ENCODE measurements around the gene HOXC6. TPM values are rescaled to one million over a fixed set of nuclear protein-coding genes. Genes with fewer than 3 reads are reported as not detected.

Gene HOXC6
- total and polyA plus RNA-seq, 2 of the 13 experiments (the other 11 are each of a cell fraction or from before 2014, with no cell fraction given) = not detected

DNA sequence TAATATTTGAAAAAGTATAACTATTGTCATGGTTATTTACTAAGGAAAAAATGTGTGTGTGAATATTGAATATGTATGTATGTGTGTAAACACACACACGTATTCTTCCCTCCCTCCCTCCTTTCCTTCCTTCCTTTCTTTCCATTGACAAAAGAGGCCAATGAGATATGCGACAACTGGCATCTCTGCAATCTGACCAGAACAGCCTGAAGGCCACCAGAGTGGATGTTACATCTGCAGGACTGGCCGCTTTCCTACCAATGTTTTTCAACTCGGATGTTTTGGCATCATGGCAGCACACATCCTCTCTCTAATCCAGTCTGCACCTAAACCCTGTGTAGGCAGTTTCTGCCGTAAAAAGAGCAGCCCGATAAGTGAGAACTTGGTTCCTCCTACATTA lies 46.1 kb downstream of the HOXC6 start:
- peaks cover 1 to 9% of the 10 kb centered on the region in 2 experiments; a peak in 3 of 5 replicates for H3K27me3 ChIP-seq (ENCODE audit: control insufficient read depth in 1 of 2, insufficient read depth in 2 of 2, low read length in 2 of 2)
- no peak overlapping the region for H3K4me3 ChIP-seq (replicated peaks in 1 of 3; ENCODE audit: insufficient read depth in 1 of 3, low read depth in 2 of 3, low read length in 3 of 3)
- no peaks in the 10 kb centered on the region for H3K4me1 ChIP-seq (ENCODE audit: insufficient read depth, low read length)
- 55% methylated on average over 6 of the region's 6 CpGs for WGBS (ENCODE audit: low lambda C conversion rate)
- H3K9ac ChIP-seq (ENCODE audit: insufficient read depth, low read depth, low read length) = no peak overlapping the region
- ATAC-seq = no peak
- in situ Hi-C loops (cut with HindIII; ENCODE audit: extremely low pct_ligation_motif_present, low pct_unique_long_range_greater_than_20kb) (no loop called here), intact Hi-C loops (cut with micrococcal nuclease; ENCODE audit: unreplicated experiment) (no loop called here)
- H3K27ac ChIP-seq (ENCODE audit: extremely low read length, insufficient read depth, low read length) = no peak overlapping the region
- POLR2A ChIA-PET = no interaction called here
- H3K4me2 ChIP-seq (ENCODE audit: low read depth, low read length) = no peak overlapping the region
- no peak for FAIRE-seq
- no peaks in the 10 kb centered on the region for H4K20me1 ChIP-seq (ENCODE audit: insufficient read depth, low read length)
- TF ChIP-seq FOXM1 (CRISPR knock-in tag; IDR thresholded peaks at IDR 0.05) = no peak
- no peak for TF ChIP-seq ZNF788 (CRISPR knock-in tag; IDR thresholded peaks at IDR 0.05; ENCODE audit: borderline replicate concordance)
- TF ChIP-seq AKAP8 (CRISPR knock-in tag; IDR thresholded peaks at IDR 0.05) = no peak
- no peak for TF ChIP-seq ARNT2 (CRISPR knock-in tag; IDR thresholded peaks at IDR 0.05; ENCODE audit: low read depth)
- no peak for TF ChIP-seq XRCC5 (optimal IDR thresholded peaks at IDR 0.05; ENCODE audit: low read length)
- TF ChIP-seq, protein P1, sequence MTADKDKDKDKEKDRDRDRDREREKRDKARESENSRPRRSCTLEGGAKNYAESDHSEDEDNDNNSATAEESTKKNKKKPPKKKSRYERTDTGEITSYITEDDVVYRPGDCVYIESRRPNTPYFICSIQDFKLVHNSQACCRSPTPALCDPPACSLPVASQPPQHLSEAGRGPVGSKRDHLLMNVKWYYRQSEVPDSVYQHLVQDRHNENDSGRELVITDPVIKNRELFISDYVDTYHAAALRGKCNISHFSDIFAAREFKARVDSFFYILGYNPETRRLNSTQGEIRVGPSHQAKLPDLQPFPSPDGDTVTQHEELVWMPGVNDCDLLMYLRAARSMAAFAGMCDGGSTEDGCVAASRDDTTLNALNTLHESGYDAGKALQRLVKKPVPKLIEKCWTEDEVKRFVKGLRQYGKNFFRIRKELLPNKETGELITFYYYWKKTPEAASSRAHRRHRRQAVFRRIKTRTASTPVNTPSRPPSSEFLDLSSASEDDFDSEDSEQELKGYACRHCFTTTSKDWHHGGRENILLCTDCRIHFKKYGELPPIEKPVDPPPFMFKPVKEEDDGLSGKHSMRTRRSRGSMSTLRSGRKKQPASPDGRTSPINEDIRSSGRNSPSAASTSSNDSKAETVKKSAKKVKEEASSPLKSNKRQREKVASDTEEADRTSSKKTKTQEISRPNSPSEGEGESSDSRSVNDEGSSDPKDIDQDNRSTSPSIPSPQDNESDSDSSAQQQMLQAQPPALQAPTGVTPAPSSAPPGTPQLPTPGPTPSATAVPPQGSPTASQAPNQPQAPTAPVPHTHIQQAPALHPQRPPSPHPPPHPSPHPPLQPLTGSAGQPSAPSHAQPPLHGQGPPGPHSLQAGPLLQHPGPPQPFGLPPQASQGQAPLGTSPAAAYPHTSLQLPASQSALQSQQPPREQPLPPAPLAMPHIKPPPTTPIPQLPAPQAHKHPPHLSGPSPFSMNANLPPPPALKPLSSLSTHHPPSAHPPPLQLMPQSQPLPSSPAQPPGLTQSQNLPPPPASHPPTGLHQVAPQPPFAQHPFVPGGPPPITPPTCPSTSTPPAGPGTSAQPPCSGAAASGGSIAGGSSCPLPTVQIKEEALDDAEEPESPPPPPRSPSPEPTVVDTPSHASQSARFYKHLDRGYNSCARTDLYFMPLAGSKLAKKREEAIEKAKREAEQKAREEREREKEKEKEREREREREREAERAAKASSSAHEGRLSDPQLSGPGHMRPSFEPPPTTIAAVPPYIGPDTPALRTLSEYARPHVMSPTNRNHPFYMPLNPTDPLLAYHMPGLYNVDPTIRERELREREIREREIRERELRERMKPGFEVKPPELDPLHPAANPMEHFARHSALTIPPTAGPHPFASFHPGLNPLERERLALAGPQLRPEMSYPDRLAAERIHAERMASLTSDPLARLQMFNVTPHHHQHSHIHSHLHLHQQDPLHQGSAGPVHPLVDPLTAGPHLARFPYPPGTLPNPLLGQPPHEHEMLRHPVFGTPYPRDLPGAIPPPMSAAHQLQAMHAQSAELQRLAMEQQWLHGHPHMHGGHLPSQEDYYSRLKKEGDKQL (CRISPR knock-in tag; IDR thresholded peaks at IDR 0.05; ENCODE audit: low read depth) = no peak
- TF ChIP-seq, protein P2, sequence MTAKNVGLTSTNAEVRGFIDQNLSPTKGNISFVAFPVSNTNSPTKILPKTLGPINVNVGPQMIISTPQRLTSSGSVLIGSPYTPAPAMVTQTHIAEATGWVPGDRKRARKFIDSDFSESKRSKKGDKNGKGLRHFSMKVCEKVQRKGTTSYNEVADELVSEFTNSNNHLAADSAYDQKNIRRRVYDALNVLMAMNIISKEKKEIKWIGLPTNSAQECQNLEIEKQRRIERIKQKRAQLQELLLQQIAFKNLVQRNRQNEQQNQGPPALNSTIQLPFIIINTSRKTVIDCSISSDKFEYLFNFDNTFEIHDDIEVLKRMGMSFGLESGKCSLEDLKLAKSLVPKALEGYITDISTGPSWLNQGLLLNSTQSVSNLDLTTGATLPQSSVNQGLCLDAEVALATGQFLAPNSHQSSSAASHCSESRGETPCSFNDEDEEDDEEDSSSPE (CRISPR knock-in tag; IDR thresholded peaks at IDR 0.05) = no peak
- TF ChIP-seq, protein P3, sequence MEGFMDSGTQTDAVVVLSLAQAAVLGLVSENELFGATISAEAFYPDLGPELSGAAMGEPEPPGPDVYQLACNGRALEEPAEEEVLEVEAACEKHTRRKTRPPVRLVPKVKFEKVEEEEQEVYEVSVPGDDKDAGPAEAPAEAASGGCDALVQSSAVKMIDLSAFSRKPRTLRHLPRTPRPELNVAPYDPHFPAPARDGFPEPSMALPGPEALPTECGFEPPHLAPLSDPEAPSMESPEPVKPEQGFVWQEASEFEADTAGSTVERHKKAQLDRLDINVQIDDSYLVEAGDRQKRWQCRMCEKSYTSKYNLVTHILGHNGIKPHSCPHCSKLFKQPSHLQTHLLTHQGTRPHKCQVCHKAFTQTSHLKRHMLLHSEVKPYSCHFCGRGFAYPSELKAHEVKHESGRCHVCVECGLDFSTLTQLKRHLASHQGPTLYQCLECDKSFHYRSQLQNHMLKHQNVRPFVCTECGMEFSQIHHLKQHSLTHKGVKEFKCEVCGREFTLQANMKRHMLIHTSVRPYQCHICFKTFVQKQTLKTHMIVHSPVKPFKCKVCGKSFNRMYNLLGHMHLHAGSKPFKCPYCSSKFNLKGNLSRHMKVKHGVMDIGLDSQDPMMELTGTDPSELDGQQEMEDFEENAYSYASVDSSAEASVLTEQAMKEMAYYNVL (CRISPR knock-in tag; IDR thresholded peaks at IDR 0.05; ENCODE audit: borderline replicate concordance) = no peak
- no peak for TF ChIP-seq ZMYM2 (CRISPR knock-in tag; IDR thresholded peaks at IDR 0.05)
- TF ChIP-seq SRF (IDR thresholded peaks at IDR 0.05; ENCODE audit: low read depth, low read length) = no peak
- TF ChIP-seq REXO4 (CRISPR knock-in tag; IDR thresholded peaks at IDR 0.05; ENCODE audit: borderline replicate concordance) = no peak
- TF ChIP-seq RXRB (CRISPR knock-in tag; IDR thresholded peaks at IDR 0.05; ENCODE audit: borderline replicate concordance) = no peak
- no peak for TF ChIP-seq ZNF317 (CRISPR knock-in tag; IDR thresholded peaks at IDR 0.05)
- no peak for TF ChIP-seq BORCS8-MEF2B (CRISPR knock-in tag; IDR thresholded peaks at IDR 0.05)
- TF ChIP-seq CHD4 (IDR thresholded peaks at IDR 0.05; ENCODE audit: borderline replicate concordance, low read length) = no peak
- no peak for TF ChIP-seq ZFY (CRISPR knock-in tag; IDR thresholded peaks at IDR 0.05)
- no peak for TF ChIP-seq FOXA3 (CRISPR knock-in tag; IDR thresholded peaks at IDR 0.05)
- TF ChIP-seq ZNF10 (CRISPR knock-in tag; IDR thresholded peaks at IDR 0.05; ENCODE audit: borderline replicate concordance, low read depth) = no peak
- BruUV-seq (replicated peaks) = no TSS peak
- CTCF ChIA-PET (ENCODE audit: low intra/inter-chr PET ratio, low total read pairs) = no interaction called here
- no peak for DNase-seq (ENCODE audit: low spot score)
- no peaks in the 10 kb centered on the region for H3K9me3 ChIP-seq (ENCODE audit: low read length)
- H2AFZ ChIP-seq (ENCODE audit: low read length) = no peak overlapping the region
- H3K36me3 ChIP-seq (replicated peaks in 1 of 2; ENCODE audit: control insufficient read depth in 1 of 2, insufficient read depth in 2 of 2, low read length in 2 of 2) = no peaks in the 10 kb centered on the region
- no peaks in the 10 kb centered on the region for H3K79me2 ChIP-seq (ENCODE audit: insufficient read depth, low read length)

All from HepG2 (cell line).